Type B pancreatic cell (in vitro differentiated cells): Measurements from ENCODE around the gene GJB3. TPM values are rescaled to one million over a fixed set of nuclear protein-coding genes. Genes with fewer than 3 reads are reported as not detected.
A peak's percentile ranks its signal among the peaks of the same experiment; 100 is the strongest.

ENCODE experiments used
- DNase-seq: peaks from one replicate; pipeline ENCODE4 v3.0.0; 2021; ENCODE audit warnings: mixed read lengths; ENCODE audit not compliant: unreplicated experiment; ENCODE audit errors: extremely low spot score
- H3K27ac Mint-ChIP-seq: 2 replicates; pipeline ENCODE4 v1.8.0; 2021; ENCODE audit warnings: mild to moderate bottlenecking, mixed read lengths
- H3K27me3 Mint-ChIP-seq: 2 replicates; pipeline ENCODE4 v1.8.0; 2021; ENCODE audit warnings: mixed read lengths
- H3K36me3 Mint-ChIP-seq: 2 replicates; pipeline ENCODE4 v1.8.0; 2021; ENCODE audit warnings: mixed read lengths
- H3K4me1 Mint-ChIP-seq: one replicate; pipeline ENCODE4 v1.8.0; 2021; ENCODE audit warnings: mixed read lengths; ENCODE audit not compliant: unreplicated experiment
- H3K4me3 Mint-ChIP-seq: 2 replicates; pipeline ENCODE4 v1.8.0; 2021; ENCODE audit warnings: mild to moderate bottlenecking, mixed read lengths
- H3K9me3 Mint-ChIP-seq: 2 replicates; pipeline ENCODE4 v1.8.0; 2021; ENCODE audit warnings: mixed read lengths
- CTCF ChIP-seq: fragments of 200-600 bp; sonication (generic); conservative IDR thresholded peaks from 2 replicates; pipeline ENCODE4 v1.5.0; 2021; ENCODE audit warnings: antibody characterized with exemption, mild to moderate bottlenecking
- total RNA-seq: library from RNA; stranded (reverse); gene quantifications from 2 replicates; pipeline ENCODE4 v1.2.1, GENCODE V29; 2021; ENCODE audit warnings: low replicate concordance

The GJB3 gene
- total RNA-seq, 1 donor from 2014 or later, result 6.5 TPM

- Mint-ChIP-seq H3K9me3 (no peaks in the 10 kb centered on the region), H3K4me3 (peak overlapping the region; percentile 6), H3K36me3 (no peaks in the 10 kb centered on the region), H3K27me3 (peaks cover 69% of the 10 kb centered on the region), H3K27ac (peak overlapping the region; percentile 67), H3K4me1 (no peaks in the 10 kb centered on the region)
- peak; percentile 93 for TF ChIP-seq CTCF
- peak; percentile 67 for DNase-seq
Measured at GRCh38 chr1:34786521-34787325, 5.7 kb downstream of the GJB3 start.

GRCh38 chr1:34787461-34788420 lies 6.7 kb downstream of the GJB3 start:
- Mint-ChIP-seq H3K4me1 (no peaks in the 10 kb centered on the region), H3K36me3 (no peaks in the 10 kb centered on the region), H3K27ac (peak overlapping the region; percentile 0), H3K4me3 (no peak overlapping the region), H3K9me3 (no peaks in the 10 kb centered on the region), H3K27me3 (peaks cover 69% of the 10 kb centered on the region)
- peak; percentile 50 for DNase-seq
- peak; percentile 54 for TF ChIP-seq CTCF

- no peak overlapping the region for H3K4me3 Mint-ChIP-seq
- no peak for TF ChIP-seq CTCF
- peaks cover 72% of the 10 kb centered on the region for H3K27me3 Mint-ChIP-seq
- H3K36me3 Mint-ChIP-seq, result no peaks in the 10 kb centered on the region
- no peaks in the 10 kb centered on the region for H3K9me3 Mint-ChIP-seq
- H3K4me1 Mint-ChIP-seq, result no peaks in the 10 kb centered on the region
- H3K27ac Mint-ChIP-seq, result no peak overlapping the region
- DNase-seq, result peak; percentile 48
Measured at GRCh38 chr1:34790985-34791384, 10.0 kb downstream of the GJB3 start.

- DNase-seq, result peak; percentile 58
- peak overlapping the region; percentile 25 for H3K4me3 Mint-ChIP-seq
- H3K9me3 Mint-ChIP-seq, result no peaks in the 10 kb centered on the region
- H3K36me3 Mint-ChIP-seq, result no peaks in the 10 kb centered on the region
- peaks cover 76% of the 10 kb centered on the region for H3K27me3 Mint-ChIP-seq
- no peak overlapping the region for H3K27ac Mint-ChIP-seq
- no peak for TF ChIP-seq CTCF
- no peaks in the 10 kb centered on the region for H3K4me1 Mint-ChIP-seq
Measured at GRCh38 chr1:34792424-34792823, 11.4 kb downstream of the GJB3 start.

- Mint-ChIP-seq H3K4me1 (no peaks in the 10 kb centered on the region), H3K9me3 (no peaks in the 10 kb centered on the region), H3K36me3 (no peaks in the 10 kb centered on the region), H3K27ac (no peak within 1 kb of the TSS), H3K4me3 (peak within 1 kb of the TSS; percentile 25), H3K27me3 (peaks cover 76% of the 10 kb centered on the region)
- no peak for TF ChIP-seq CTCF
- peak; percentile 68 for DNase-seq
Measured at GRCh38 chr1:34792868-34793727, 12.1 kb downstream of the GJB3 start, which contains the start of gene GJA4. Gene GJA4, plus strand, starts transcription at chr1:34792999. Its CDS starts 1,215 bp downstream, at chr1:34794214.
